Progenitor cell of endocrine pancreas (in vitro differentiated cells): ENCODE measurements around the gene CST8. TPM values are rescaled to one million over a fixed set of nuclear protein-coding genes. Genes with fewer than 3 reads are reported as not detected.
"Not testable (repeated sequence)": the region's sequence is repeated elsewhere in the genome, so short reads cannot be mapped to it uniquely, and the experiment has no call there.

ENCODE experiments used
- DNase-seq: peaks from one replicate; pipeline ENCODE4 v3.0.0; 2021; ENCODE audit warnings: low spot score; ENCODE audit not compliant: unreplicated experiment
- H3K27ac Mint-ChIP-seq: 2 replicates; pipeline ENCODE4 v1.8.0; 2021; ENCODE audit warnings: mild to moderate bottlenecking, moderate library complexity, mixed read lengths
- H3K27me3 Mint-ChIP-seq: 2 replicates; pipeline ENCODE4 v1.8.0; 2021; ENCODE audit warnings: mixed read lengths
- H3K36me3 Mint-ChIP-seq: 2 replicates; pipeline ENCODE4 v1.8.0; 2022; ENCODE audit warnings: mixed read lengths; ENCODE audit not compliant: insufficient read depth
- H3K4me1 Mint-ChIP-seq: 2 replicates; pipeline ENCODE4 v1.8.0; 2021; ENCODE audit warnings: low read depth, mixed read lengths
- H3K4me3 Mint-ChIP-seq: 2 replicates; pipeline ENCODE4 v1.8.0; 2021; ENCODE audit warnings: low read depth, mild to moderate bottlenecking, moderate library complexity, mixed read lengths
- H3K9me3 Mint-ChIP-seq: 2 replicates; pipeline ENCODE4 v1.8.0; 2021; ENCODE audit warnings: low read depth, mixed read lengths
- total RNA-seq: library from RNA; stranded (reverse); gene quantifications from 2 replicates; pipeline ENCODE4 v1.2.1, GENCODE V29; 2021
- TF ChIP-seq, protein P1 (sequence below): fragments of 200-600 bp; sonication (generic); IDR thresholded peaks from one replicate; pipeline ENCODE4 v1.5.0; 2021; ENCODE audit warnings: antibody characterized with exemption, mild to moderate bottlenecking; ENCODE audit not compliant: unreplicated experiment

The CST8 gene
- total RNA-seq, 1 donor from 2014 or later = not detected

GRCh38 chr20:23456873-23457272 lies 34.0 kb upstream of the CST8 start:
- Mint-ChIP-seq H3K27me3 (peaks cover 6% of the 10 kb centered on the region), H3K27ac (no peak overlapping the region), H3K4me3 (no peak overlapping the region), H3K9me3 (no peaks in the 10 kb centered on the region), H3K36me3 (no peaks in the 10 kb centered on the region), H3K4me1 (peaks cover 2% of the 10 kb centered on the region)
- no peak for DNase-seq
- TF ChIP-seq, protein P1, sequence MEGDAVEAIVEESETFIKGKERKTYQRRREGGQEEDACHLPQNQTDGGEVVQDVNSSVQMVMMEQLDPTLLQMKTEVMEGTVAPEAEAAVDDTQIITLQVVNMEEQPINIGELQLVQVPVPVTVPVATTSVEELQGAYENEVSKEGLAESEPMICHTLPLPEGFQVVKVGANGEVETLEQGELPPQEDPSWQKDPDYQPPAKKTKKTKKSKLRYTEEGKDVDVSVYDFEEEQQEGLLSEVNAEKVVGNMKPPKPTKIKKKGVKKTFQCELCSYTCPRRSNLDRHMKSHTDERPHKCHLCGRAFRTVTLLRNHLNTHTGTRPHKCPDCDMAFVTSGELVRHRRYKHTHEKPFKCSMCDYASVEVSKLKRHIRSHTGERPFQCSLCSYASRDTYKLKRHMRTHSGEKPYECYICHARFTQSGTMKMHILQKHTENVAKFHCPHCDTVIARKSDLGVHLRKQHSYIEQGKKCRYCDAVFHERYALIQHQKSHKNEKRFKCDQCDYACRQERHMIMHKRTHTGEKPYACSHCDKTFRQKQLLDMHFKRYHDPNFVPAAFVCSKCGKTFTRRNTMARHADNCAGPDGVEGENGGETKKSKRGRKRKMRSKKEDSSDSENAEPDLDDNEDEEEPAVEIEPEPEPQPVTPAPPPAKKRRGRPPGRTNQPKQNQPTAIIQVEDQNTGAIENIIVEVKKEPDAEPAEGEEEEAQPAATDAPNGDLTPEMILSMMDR = no peak

DNA sequence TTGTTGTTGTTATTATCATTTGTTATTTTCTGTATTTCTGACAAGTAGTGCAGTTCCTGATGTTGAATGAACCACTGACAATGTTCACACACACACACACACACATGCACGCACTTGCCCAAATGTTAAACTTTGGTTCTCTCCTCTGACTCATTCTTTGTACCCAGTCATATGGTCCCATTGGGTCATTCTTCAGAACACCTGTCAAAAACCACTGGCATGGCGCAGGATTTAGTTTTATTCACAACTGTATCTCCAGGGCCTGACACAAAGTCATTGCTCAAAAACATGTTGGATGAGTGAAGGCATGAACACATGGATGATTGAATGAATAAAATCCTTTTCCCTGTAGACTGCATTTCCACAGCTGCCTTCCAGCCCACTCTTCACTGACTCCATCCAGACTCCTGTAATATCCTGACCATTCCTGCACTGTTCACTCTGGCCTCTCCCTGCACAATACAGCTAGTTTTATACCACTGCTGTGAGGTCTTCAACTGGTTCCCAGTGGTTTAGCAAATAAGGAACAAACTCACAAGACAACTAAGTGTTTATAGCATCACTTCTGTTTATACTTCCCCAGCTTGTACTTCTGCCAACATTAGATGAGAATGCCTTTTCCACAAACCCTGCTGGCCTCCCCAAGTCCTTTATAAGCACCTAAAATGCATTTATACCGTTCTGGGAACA lies 31.3 kb upstream of the CST8 start:
- no peaks in the 10 kb centered on the region for H3K27me3 Mint-ChIP-seq
- no peaks in the 10 kb centered on the region for H3K36me3 Mint-ChIP-seq
- H3K4me1 Mint-ChIP-seq = peaks cover 2% of the 10 kb centered on the region
- no peak overlapping the region for H3K4me3 Mint-ChIP-seq
- H3K9me3 Mint-ChIP-seq = peaks cover 6% of the 10 kb centered on the region
- TF ChIP-seq, protein P1 = no peak
- no peak overlapping the region for H3K27ac Mint-ChIP-seq
- DNase-seq = no peak

DNA sequence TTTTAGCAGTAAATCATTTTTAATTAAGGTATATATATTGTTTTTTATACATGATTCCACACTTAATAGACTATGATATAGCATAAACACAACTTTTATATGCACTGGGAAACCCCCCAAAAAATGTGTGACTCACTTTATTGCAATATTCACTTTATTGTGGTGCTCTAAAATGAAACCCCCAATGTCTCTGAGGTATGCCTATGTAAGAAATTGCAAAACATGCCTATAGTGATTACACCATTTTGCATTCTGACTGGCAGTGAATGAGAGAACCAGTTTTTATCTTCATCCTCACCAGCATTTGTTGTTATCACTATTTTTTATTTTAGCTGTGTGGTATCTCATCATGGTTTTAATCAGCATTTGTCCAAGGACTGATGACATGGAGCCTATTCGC lies 29.7 kb upstream of the CST8 start:
- Mint-ChIP-seq H3K4me3 (no peak overlapping the region), H3K27ac (no peak overlapping the region), H3K9me3 (peaks cover 15% of the 10 kb centered on the region), H3K4me1 (peaks cover 2% of the 10 kb centered on the region), H3K36me3 (no peaks in the 10 kb centered on the region), H3K27me3 (no peaks in the 10 kb centered on the region)
- no peak for DNase-seq
- TF ChIP-seq, protein P1 = no peak

GRCh38 chr20:23466961-23467360 lies 24.0 kb upstream of the CST8 start:
- H3K27ac Mint-ChIP-seq, H3K27me3 Mint-ChIP-seq, DNase-seq, H3K36me3 Mint-ChIP-seq, H3K4me3 Mint-ChIP-seq, H3K4me1 Mint-ChIP-seq: not testable (repeated sequence)
- peaks cover 27% of the 10 kb centered on the region for H3K9me3 Mint-ChIP-seq

- not testable (repeated sequence) for H3K4me1 Mint-ChIP-seq, H3K36me3 Mint-ChIP-seq, H3K4me3 Mint-ChIP-seq, H3K27ac Mint-ChIP-seq, H3K27me3 Mint-ChIP-seq, H3K9me3 Mint-ChIP-seq, DNase-seq
Observed at GRCh38 chr20:23472306-23472705, 18.6 kb upstream of the CST8 start.

GRCh38 chr20:23473293-23473692 lies 17.6 kb upstream of the CST8 start:
- not testable (repeated sequence) for H3K9me3 Mint-ChIP-seq, H3K36me3 Mint-ChIP-seq, H3K4me3 Mint-ChIP-seq, DNase-seq, H3K4me1 Mint-ChIP-seq, H3K27ac Mint-ChIP-seq, H3K27me3 Mint-ChIP-seq

GRCh38 chr20:23475395-23475794 lies 15.5 kb upstream of the CST8 start:
- Mint-ChIP-seq H3K27ac (no peak overlapping the region), H3K4me3 (no peak overlapping the region), H3K4me1 (no peaks in the 10 kb centered on the region), H3K36me3 (no peaks in the 10 kb centered on the region), H3K27me3 (no peaks in the 10 kb centered on the region), H3K9me3 (no peaks in the 10 kb centered on the region)
- TF ChIP-seq, protein P1 = no peak
- DNase-seq = no peak
